Astrocyte (in vitro differentiated cells and primary cell): Measurements from ENCODE around the gene LRPAP1.
"Not testable (repeated sequence)": the region's sequence is repeated elsewhere in the genome, so short reads cannot be mapped to it uniquely, and the experiment has no call there.

Experiments used
- CTCF ChIP-seq: IDR thresholded peaks from 2 replicates; pipeline ENCODE4 v1.5.1; 2011; ENCODE audit warnings: low read depth, mild to moderate bottlenecking, inconsistent platforms, low read length, moderate library complexity; ENCODE audit not compliant: insufficient read depth
- EZH2 ChIP-seq: IDR thresholded peaks from 2 replicates; pipeline ENCODE4 v1.6.1; 2012; ENCODE audit warnings: mild to moderate bottlenecking, low read length, inconsistent platforms; ENCODE audit not compliant: insufficient read depth

GRCh38 chr4:3560465-3560864, 28.2 kb upstream of the LRPAP1 start:
- TF ChIP-seq CTCF, EZH2: not testable (repeated sequence)
